Liver (tissue), 9 donors: ENCODE results near the gene MAMDC2. TPM values are rescaled to one million over a fixed set of nuclear protein-coding genes. Genes with fewer than 3 reads are reported as not detected.

Experiments used
- DNase-seq: peaks from one replicate; pipeline ENCODE4 v3.0.0-alpha.2; 2017; ENCODE audit warnings: low spot score
- H3K27ac ChIP-seq, 2 donors: one replicate each; pipeline ENCODE4 v1.7.0; 2013; ENCODE audit warnings: inconsistent platforms in 2 of 2, low read length in 2 of 2, control low read depth in 1 of 2, low read depth in 1 of 2, mild to moderate bottlenecking in 1 of 2
- H3K27me3 ChIP-seq, 4 donors: one replicate each; pipeline versions ENCODE4 v1.6.1 to v1.7.0; 2013; ENCODE audit warnings: low read length in 3 of 4, inconsistent platforms in 1 of 4, mild to moderate bottlenecking in 1 of 4, moderate library complexity in 1 of 4; ENCODE audit not compliant: control insufficient read depth in 4 of 4, insufficient read depth in 4 of 4
- H3K36me3 ChIP-seq, 4 donors: one replicate each; pipeline versions ENCODE4 v1.6.1 to v1.7.0; 2013; ENCODE audit warnings: low read length in 3 of 4, mild to moderate bottlenecking in 3 of 4, low read depth in 1 of 4, moderate library complexity in 1 of 4; ENCODE audit not compliant: control insufficient read depth in 4 of 4, insufficient read depth in 3 of 4
- H3K4me1 ChIP-seq, 4 donors: one replicate each; pipeline versions ENCODE4 v1.6.1 to v1.7.0; 2013; ENCODE audit warnings: low read length in 3 of 4, mild to moderate bottlenecking in 3 of 4, moderate library complexity in 1 of 4; ENCODE audit not compliant: control insufficient read depth in 4 of 4, insufficient read depth in 4 of 4
- H3K4me3 ChIP-seq, 3 donors: one replicate each; pipeline versions ENCODE4 v1.6.1 to v1.7.0; 2013; ENCODE audit warnings: low read length in 3 of 3, control low read depth in 1 of 3, low read depth in 1 of 3, mild to moderate bottlenecking in 1 of 3
- H3K9ac ChIP-seq, 2 donors: one replicate each; pipeline ENCODE4 v1.7.0; 2013; ENCODE audit warnings: low read length in 2 of 2, mild to moderate bottlenecking in 2 of 2, moderate library complexity in 2 of 2, control low read depth in 1 of 2, low read depth in 1 of 2
- H3K9me3 ChIP-seq, 4 donors: one replicate each; pipeline versions ENCODE4 v1.6.1 to v1.7.0; 2013; ENCODE audit warnings: low read length in 3 of 4; ENCODE audit not compliant: control insufficient read depth in 4 of 4
- EGR1 ChIP-seq, 2 donors: IDR thresholded peaks; 2 replicates each; pipeline ENCODE4 v1.6.1; 2016 to 2018; ENCODE audit warnings: antibody characterized with exemption in 2 of 2, low read depth in 2 of 2
- FOXA1 ChIP-seq: IDR thresholded peaks from 2 replicates; pipeline ENCODE4 v1.6.1; 2016; ENCODE audit warnings: antibody characterized with exemption
- FOXA2 ChIP-seq: IDR thresholded peaks from 2 replicates; pipeline ENCODE4 v1.6.1; 2016; ENCODE audit warnings: antibody characterized with exemption
- GABPA ChIP-seq, 2 donors: IDR thresholded peaks in 1 of 2; conservative IDR thresholded peaks in 1 of 2; 2 replicates each; pipeline ENCODE4 v1.6.1; 2016; ENCODE audit warnings: antibody characterized with exemption in 2 of 2, mild to moderate bottlenecking in 1 of 2, moderate library complexity in 1 of 2
- HNF4A ChIP-seq, 2 donors: conservative IDR thresholded peaks; 2 replicates each; pipeline ENCODE4 v1.6.1; 2016; ENCODE audit warnings: antibody characterized with exemption in 2 of 2, mild to moderate bottlenecking in 2 of 2
- HNF4G ChIP-seq: IDR thresholded peaks from 2 replicates; pipeline ENCODE4 v1.6.1; 2016; ENCODE audit warnings: antibody characterized with exemption
- JUND ChIP-seq, 2 donors: IDR thresholded peaks; 2 replicates each; pipeline ENCODE4 v1.6.1; 2016; ENCODE audit warnings: antibody characterized with exemption in 2 of 2
- MAX ChIP-seq: IDR thresholded peaks from 2 replicates; pipeline ENCODE4 v1.6.1; 2016; ENCODE audit warnings: antibody characterized with exemption
- NR2F2 ChIP-seq: IDR thresholded peaks from 2 replicates; pipeline ENCODE4 v1.6.1; 2016; ENCODE audit warnings: antibody characterized with exemption
- RAD21 ChIP-seq, 2 donors: IDR thresholded peaks; 2 replicates each; pipeline ENCODE4 v1.6.1; 2016; ENCODE audit warnings: antibody characterized with exemption in 2 of 2, mild to moderate bottlenecking in 2 of 2
- RXRA ChIP-seq, 2 donors: IDR thresholded peaks; 2 replicates each; pipeline ENCODE4 v1.6.1; 2017 to 2018; ENCODE audit warnings: antibody characterized with exemption in 2 of 2, mild to moderate bottlenecking in 1 of 2
- SP1 ChIP-seq: IDR thresholded peaks from 2 replicates; pipeline ENCODE4 v1.6.1; 2018; ENCODE audit warnings: antibody characterized with exemption, mild to moderate bottlenecking
- TAF1 ChIP-seq: conservative IDR thresholded peaks from 2 replicates; pipeline ENCODE4 v1.6.1; 2016; ENCODE audit warnings: antibody characterized with exemption, mild to moderate bottlenecking
- YY1 ChIP-seq: IDR thresholded peaks from 2 replicates; pipeline ENCODE4 v1.6.1; 2016; ENCODE audit warnings: antibody characterized with exemption, mild to moderate bottlenecking
- WGBS: extraction: QIAGEN DNeasy Blood & Tissue Kit; methylation state at CpG from one replicate; pipeline ENCODE4 v1.1.7; 2013; 5-methylcytosine and 5-hydroxymethylcytosine counted together
- polyA plus RNA-seq, 2 donors: library from polyadenylated mRNA; stranded (reverse) in 1 of 2; unstranded in 1 of 2; fragments of 200-250 nt in 1 of 2; fragments of >200 nt in 1 of 2; fragmentation: Nextera tagmentation in 1 of 2; extraction: Ambion mirVana in 1 of 2; gene quantifications; one replicate each; pipeline versions ENCODE4 v1.2.1 to v1.2.3, GENCODE V29; 2013 to 2015
- total RNA-seq, 2 donors: library from RNA; depleted of rRNA; stranded (reverse); fragments of >200 nt; gene quantifications; one replicate each; pipeline ENCODE4 v1.2.3, GENCODE V29; 2014
- TF ChIP-seq, protein P1 (sequence below): IDR thresholded peaks from 2 replicates; pipeline ENCODE4 v1.6.1; 2016; ENCODE audit warnings: antibody characterized with exemption
- TF ChIP-seq, protein P2 (sequence below): IDR thresholded peaks from 2 replicates; pipeline ENCODE4 v1.6.1; 2016; ENCODE audit warnings: antibody characterized with exemption
- TF ChIP-seq, protein P3 (sequence below): fragments of 150-350 bp; IDR thresholded peaks from 2 replicates; pipeline ENCODE4 v1.5.1; 2017; ENCODE audit warnings: improper control_type of control experiment, low read depth, low read length; ENCODE audit not compliant: missing input control
- TF ChIP-seq, protein P4 (sequence below): IDR thresholded peaks from 2 replicates; pipeline ENCODE4 v1.6.1; 2016; ENCODE audit warnings: antibody characterized with exemption, mild to moderate bottlenecking
- donor health status: healthy.
- donor health status: healthy.
- donor health status: healthy.
- donor health status: healthy.
- donor health status: healthy.

MAMDC2 gene
- total and polyA plus RNA-seq, 4 donors, result 0.28 to 4.4 (median 1.0) TPM

DNA sequence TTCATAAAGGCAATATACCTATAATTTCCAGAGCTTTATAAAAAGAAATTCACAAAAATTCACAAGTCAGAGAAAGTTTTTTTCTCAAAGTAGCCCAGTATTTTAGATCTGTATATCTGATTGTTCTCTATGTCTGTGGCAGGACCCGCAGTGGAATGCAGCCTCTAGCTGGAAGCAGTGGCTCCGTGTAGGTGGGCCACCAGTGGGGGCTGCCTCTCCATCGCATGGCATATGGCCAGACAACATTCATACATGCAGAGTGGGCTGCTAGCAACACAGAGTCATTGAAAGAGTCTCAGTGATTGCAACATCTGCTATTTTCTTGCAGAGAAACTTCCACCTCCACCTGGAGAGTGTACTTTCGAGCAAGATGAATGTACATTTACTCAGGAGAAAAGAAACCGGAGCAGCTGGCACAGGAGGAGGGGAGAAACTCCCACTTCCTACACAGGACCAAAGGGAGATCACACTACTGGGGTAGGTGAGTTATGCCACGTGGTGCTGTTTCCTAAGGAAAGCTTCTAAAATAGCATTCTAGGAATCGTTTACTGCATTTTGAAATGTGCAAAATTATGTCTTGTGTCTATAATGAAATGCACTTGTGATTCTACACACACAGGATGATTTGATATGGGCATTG, 126.6 kb downstream of the MAMDC2 start (continued):
- TF ChIP-seq, protein P1, sequence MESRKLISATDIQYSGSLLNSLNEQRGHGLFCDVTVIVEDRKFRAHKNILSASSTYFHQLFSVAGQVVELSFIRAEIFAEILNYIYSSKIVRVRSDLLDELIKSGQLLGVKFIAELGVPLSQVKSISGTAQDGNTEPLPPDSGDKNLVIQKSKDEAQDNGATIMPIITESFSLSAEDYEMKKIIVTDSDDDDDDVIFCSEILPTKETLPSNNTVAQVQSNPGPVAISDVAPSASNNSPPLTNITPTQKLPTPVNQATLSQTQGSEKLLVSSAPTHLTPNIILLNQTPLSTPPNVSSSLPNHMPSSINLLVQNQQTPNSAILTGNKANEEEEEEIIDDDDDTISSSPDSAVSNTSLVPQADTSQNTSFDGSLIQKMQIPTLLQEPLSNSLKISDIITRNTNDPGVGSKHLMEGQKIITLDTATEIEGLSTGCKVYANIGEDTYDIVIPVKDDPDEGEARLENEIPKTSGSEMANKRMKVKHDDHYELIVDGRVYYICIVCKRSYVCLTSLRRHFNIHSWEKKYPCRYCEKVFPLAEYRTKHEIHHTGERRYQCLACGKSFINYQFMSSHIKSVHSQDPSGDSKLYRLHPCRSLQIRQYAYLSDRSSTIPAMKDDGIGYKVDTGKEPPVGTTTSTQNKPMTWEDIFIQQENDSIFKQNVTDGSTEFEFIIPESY, result no peak
- TF ChIP-seq, protein P2, sequence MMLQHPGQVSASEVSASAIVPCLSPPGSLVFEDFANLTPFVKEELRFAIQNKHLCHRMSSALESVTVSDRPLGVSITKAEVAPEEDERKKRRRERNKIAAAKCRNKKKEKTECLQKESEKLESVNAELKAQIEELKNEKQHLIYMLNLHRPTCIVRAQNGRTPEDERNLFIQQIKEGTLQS, result no peak
- no peak for TF ChIP-seq GABPA (IDR thresholded peaks at IDR 0.05 in 1 of 2, conservative IDR thresholded peaks at IDR 0.05 in 1 of 2)
- no peak for TF ChIP-seq RXRA (IDR thresholded peaks at IDR 0.05)
- TF ChIP-seq NR2F2, result no peak

DNA sequence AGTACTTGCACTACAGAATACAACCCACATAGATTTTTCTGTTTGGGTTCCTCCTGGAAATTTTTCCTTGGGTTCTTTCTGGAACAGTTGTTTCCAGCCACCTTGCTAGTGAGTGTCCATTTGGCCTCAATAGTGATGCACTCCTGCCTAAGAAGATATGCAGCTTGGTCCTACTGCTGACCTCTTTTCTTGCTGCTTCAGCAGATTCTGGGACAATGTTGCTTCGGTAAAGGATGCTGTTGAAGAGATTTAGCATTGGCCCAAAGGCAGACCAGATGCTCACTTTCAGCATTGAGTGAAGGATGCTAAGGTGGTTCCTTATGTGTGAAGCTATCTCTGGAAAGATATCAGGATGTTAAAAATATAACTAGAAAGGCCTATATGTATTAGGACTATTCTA, 128.9 kb downstream of the MAMDC2 start:
- Histone ChIP-seq H3K4me1 (peaks cover 0 to 2% (median 0%) of the 10 kb centered on the region in 4 donors), H3K4me3 (no peak overlapping the region), H3K27ac (no peak overlapping the region), H3K36me3 (no peaks in the 10 kb centered on the region), H3K9ac (no peak overlapping the region), H3K9me3 (no peaks in the 10 kb centered on the region), H3K27me3 (no peaks in the 10 kb centered on the region)
- DNase-seq, result no peak
- no peak for TF ChIP-seq NR2F2
- no peak for TF ChIP-seq FOXA2
- TF ChIP-seq HNF4A (conservative IDR thresholded peaks at IDR 0.05), result no peak
- no peak for TF ChIP-seq RXRA (IDR thresholded peaks at IDR 0.05)
- TF ChIP-seq, protein P3, sequence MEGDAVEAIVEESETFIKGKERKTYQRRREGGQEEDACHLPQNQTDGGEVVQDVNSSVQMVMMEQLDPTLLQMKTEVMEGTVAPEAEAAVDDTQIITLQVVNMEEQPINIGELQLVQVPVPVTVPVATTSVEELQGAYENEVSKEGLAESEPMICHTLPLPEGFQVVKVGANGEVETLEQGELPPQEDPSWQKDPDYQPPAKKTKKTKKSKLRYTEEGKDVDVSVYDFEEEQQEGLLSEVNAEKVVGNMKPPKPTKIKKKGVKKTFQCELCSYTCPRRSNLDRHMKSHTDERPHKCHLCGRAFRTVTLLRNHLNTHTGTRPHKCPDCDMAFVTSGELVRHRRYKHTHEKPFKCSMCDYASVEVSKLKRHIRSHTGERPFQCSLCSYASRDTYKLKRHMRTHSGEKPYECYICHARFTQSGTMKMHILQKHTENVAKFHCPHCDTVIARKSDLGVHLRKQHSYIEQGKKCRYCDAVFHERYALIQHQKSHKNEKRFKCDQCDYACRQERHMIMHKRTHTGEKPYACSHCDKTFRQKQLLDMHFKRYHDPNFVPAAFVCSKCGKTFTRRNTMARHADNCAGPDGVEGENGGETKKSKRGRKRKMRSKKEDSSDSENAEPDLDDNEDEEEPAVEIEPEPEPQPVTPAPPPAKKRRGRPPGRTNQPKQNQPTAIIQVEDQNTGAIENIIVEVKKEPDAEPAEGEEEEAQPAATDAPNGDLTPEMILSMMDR, result no peak
- TF ChIP-seq RAD21 (IDR thresholded peaks at IDR 0.05), result no peak
- no peak for TF ChIP-seq GABPA (IDR thresholded peaks at IDR 0.05 in 1 of 2, conservative IDR thresholded peaks at IDR 0.05 in 1 of 2)
- no peak for TF ChIP-seq MAX
- TF ChIP-seq HNF4G, result no peak
- TF ChIP-seq TAF1, result no peak
- TF ChIP-seq EGR1 (IDR thresholded peaks at IDR 0.05; ENCODE audit: low read depth in 2 of 2), result no peak
- TF ChIP-seq SP1, result no peak
- TF ChIP-seq YY1, result no peak
- no peak for TF ChIP-seq JUND (IDR thresholded peaks at IDR 0.05)
- TF ChIP-seq, protein P1, result no peak
- TF ChIP-seq FOXA1, result no peak
- TF ChIP-seq, protein P2, result no peak
- TF ChIP-seq, protein P4, sequence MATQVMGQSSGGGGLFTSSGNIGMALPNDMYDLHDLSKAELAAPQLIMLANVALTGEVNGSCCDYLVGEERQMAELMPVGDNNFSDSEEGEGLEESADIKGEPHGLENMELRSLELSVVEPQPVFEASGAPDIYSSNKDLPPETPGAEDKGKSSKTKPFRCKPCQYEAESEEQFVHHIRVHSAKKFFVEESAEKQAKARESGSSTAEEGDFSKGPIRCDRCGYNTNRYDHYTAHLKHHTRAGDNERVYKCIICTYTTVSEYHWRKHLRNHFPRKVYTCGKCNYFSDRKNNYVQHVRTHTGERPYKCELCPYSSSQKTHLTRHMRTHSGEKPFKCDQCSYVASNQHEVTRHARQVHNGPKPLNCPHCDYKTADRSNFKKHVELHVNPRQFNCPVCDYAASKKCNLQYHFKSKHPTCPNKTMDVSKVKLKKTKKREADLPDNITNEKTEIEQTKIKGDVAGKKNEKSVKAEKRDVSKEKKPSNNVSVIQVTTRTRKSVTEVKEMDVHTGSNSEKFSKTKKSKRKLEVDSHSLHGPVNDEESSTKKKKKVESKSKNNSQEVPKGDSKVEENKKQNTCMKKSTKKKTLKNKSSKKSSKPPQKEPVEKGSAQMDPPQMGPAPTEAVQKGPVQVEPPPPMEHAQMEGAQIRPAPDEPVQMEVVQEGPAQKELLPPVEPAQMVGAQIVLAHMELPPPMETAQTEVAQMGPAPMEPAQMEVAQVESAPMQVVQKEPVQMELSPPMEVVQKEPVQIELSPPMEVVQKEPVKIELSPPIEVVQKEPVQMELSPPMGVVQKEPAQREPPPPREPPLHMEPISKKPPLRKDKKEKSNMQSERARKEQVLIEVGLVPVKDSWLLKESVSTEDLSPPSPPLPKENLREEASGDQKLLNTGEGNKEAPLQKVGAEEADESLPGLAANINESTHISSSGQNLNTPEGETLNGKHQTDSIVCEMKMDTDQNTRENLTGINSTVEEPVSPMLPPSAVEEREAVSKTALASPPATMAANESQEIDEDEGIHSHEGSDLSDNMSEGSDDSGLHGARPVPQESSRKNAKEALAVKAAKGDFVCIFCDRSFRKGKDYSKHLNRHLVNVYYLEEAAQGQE, result no peak
- 86% methylated on average over 1 of the region's 1 CpG for WGBS
